ENCODE data around the gene ITGAL.

DNA sequence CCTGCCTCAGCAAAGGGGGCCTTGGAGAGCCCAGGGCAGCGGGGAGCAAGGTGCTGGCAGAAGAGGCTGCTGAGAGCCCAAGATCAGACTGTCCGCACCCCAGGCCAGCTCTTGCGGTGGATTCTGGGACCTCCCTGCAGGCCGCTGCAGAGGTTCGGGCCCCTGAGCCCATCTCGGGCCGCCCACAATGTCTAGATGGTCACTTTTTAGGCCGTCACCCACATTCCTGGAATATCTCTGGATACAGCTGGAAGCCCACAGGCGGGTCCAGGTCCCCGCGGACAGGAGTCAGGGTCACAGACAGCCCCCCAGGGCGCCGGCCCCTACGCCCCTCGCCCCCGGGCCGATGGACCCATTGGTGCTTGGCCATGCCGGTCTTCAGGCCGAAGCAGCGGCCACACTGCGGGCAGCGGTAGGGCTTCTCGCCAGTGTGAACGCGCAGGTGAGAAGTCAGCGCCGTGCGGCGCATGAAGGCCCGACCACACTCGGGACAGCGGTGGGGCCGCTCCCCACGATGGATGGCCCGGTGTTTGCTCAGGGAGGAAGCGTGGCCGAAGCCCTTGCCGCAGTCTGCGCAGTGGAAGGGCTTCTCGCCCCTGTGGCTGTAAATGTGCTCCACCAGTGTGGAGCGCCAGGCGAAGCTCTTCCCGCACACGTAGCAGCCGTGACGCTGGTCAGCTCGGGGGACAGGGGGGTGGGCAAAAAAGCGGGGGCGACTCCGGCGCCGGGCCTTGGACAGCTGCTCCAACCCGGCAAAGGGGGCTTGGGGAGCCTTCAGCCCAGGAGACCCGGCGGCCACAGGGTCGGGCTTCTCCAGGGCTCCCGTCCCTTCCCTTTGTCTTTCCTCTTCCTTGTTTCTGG, 60.0 kb downstream of the ITGAL start:
- TF ChIP-seq, protein P1, sequence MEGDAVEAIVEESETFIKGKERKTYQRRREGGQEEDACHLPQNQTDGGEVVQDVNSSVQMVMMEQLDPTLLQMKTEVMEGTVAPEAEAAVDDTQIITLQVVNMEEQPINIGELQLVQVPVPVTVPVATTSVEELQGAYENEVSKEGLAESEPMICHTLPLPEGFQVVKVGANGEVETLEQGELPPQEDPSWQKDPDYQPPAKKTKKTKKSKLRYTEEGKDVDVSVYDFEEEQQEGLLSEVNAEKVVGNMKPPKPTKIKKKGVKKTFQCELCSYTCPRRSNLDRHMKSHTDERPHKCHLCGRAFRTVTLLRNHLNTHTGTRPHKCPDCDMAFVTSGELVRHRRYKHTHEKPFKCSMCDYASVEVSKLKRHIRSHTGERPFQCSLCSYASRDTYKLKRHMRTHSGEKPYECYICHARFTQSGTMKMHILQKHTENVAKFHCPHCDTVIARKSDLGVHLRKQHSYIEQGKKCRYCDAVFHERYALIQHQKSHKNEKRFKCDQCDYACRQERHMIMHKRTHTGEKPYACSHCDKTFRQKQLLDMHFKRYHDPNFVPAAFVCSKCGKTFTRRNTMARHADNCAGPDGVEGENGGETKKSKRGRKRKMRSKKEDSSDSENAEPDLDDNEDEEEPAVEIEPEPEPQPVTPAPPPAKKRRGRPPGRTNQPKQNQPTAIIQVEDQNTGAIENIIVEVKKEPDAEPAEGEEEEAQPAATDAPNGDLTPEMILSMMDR (conservative IDR thresholded peaks at IDR 0.05; ENCODE audit: low read length), result no peak
- no peak for TF ChIP-seq EZH2phosphoT487 (IDR thresholded peaks at IDR 0.05; ENCODE audit: borderline replicate concordance, low read depth, low read length)

All from OCI-LY7 (cell line).